Cardiac fibroblast (primary cell): Measurements from ENCODE around the gene ZBTB20.

ENCODE experiments used
- DNase-seq, 2 donors: peaks; one replicate each; pipeline versions ENCODE4 v3.0.0 to v3.0.0-alpha.2; 2010; ENCODE audit warnings: low read depth in 2 of 2
- H3K4me3 ChIP-seq, 2 donors: replicated peaks in 1 of 2; 1 replicate in 1 of 2; 2 replicates in 1 of 2; pipeline ENCODE4 v1.5.1; 2011; ENCODE audit warnings: low read depth in 2 of 2, low read length in 2 of 2, mild to moderate bottlenecking in 2 of 2, moderate library complexity in 1 of 2
- CTCF ChIP-seq: IDR thresholded peaks from one replicate; pipeline ENCODE4 v1.5.1; 2011; ENCODE audit warnings: low read depth, mild to moderate bottlenecking, low read length, inconsistent platforms

Gene ZBTB20

GRCh38 chr3:114848082-114848481, 299.0 kb downstream of the ZBTB20 start:
- no peak for DNase-seq
- TF ChIP-seq CTCF = no peak
- H3K4me3 ChIP-seq = no peak overlapping the region

- no peak for DNase-seq
- no peak for TF ChIP-seq CTCF
- H3K4me3 ChIP-seq = no peak overlapping the region
These were observed 299.5 kb downstream of the ZBTB20 start for GRCh38 chr3:114847564-114847963.

- no peak for DNase-seq
- no peak for TF ChIP-seq CTCF
These were observed 300.3 kb downstream of the ZBTB20 start for GRCh38 chr3:114846779-114847178.

GRCh38 chr3:114846252-114846651, 300.8 kb downstream of the ZBTB20 start:
- DNase-seq = no peak
- TF ChIP-seq CTCF = no peak
- H3K4me3 ChIP-seq = no peak overlapping the region

More at GRCh38 chr3:114846779-114847178, 300.3 kb downstream of the ZBTB20 start:
- no peak overlapping the region for H3K4me3 ChIP-seq

GRCh38 chr3:114841515-114841914, 305.6 kb downstream of the ZBTB20 start:
- DNase-seq = peak in 1 of 2 donors; percentile 12
- no peak overlapping the region for H3K4me3 ChIP-seq
- no peak for TF ChIP-seq CTCF

GRCh38 chr3:114839476-114839875, 307.6 kb downstream of the ZBTB20 start:
- TF ChIP-seq CTCF = no peak
- DNase-seq = no peak

GRCh38 chr3:114838025-114838424, 309.1 kb downstream of the ZBTB20 start:
- H3K4me3 ChIP-seq = no peak overlapping the region
- no peak for TF ChIP-seq CTCF
- DNase-seq = no peak

More at GRCh38 chr3:114839476-114839875, 307.6 kb downstream of the ZBTB20 start:
- no peak overlapping the region for H3K4me3 ChIP-seq
